SK-N-SH (cell line): ENCODE data around the gene LEF1. TPM values are rescaled to one million over a fixed set of nuclear protein-coding genes. Genes with fewer than 3 reads are reported as not detected.

Source experiments
- CTCF ChIA-PET: fragments of 300-600, 350-600 bp; formaldehyde crosslinking; extraction: SDS; loops from one replicate; lab custom pipeline; 2021; lab: Yijun Ruan, JAX
- POLR2A ChIA-PET: fragments of 350-600 bp; sonication (Branson Sonifier 250); formaldehyde crosslinking; extraction: SDS; loops from one replicate; lab custom pipeline; 2020; ENCODE audit warnings: antibody characterized with exemption, inconsistent platforms; lab: Yijun Ruan, JAX
- DNase-seq: peaks from one replicate; pipeline ENCODE4 v3.0.0; 2012
- H2AFZ ChIP-seq: fragments of 200-600 bp; sonication (generic); 2 replicates; pipeline ENCODE4 v1.8.1; 2016; ENCODE audit warnings: antibody characterized with exemption, mild to moderate bottlenecking, low read depth
- H3F3A ChIP-seq: fragments of 200-600 bp; sonication (generic); replicated peaks from 2 replicates; pipeline ENCODE3; 2016; ENCODE audit warnings: antibody characterized with exemption, mild to moderate bottlenecking; ENCODE audit not compliant: insufficient read depth
- H3K27ac ChIP-seq, 2 experiments: fragments of 200-500 bp in 1 of 2; fragments of 200-600 bp in 1 of 2; sonication (Bioruptor generic) in 1 of 2; sonication (generic), shearing (Covaris generic) in 1 of 2; 2 replicates each; pipeline versions ENCODE4 v1.5.1 to v1.6.1; 2014 to 2016; ENCODE audit warnings: low read depth in 2 of 2, inconsistent platforms in 1 of 2, low read length in 1 of 2, mild to moderate bottlenecking in 1 of 2, mixed read lengths in 1 of 2
- H3K27me3 ChIP-seq: fragments of 200-600 bp; sonication (generic), shearing (Covaris generic); 2 replicates; pipeline ENCODE4 v1.6.1; 2016; ENCODE audit warnings: mixed run types; ENCODE audit not compliant: insufficient read depth
- H3K36me3 ChIP-seq, 2 experiments: fragments of 200-500 bp in 1 of 2; fragments of 200-600 bp in 1 of 2; sonication (Bioruptor generic) in 1 of 2; sonication (generic) in 1 of 2; replicated peaks in 1 of 2; 2 replicates each; pipeline versions ENCODE3 to v1.5.1; 2014 to 2016; ENCODE audit warnings: low read length in 1 of 2, mild to moderate bottlenecking in 1 of 2; ENCODE audit not compliant: insufficient read depth in 2 of 2, control insufficient read depth in 1 of 2
- H3K4me1 ChIP-seq, 2 experiments: fragments of 200-500 bp in 1 of 2; fragments of 200-600 bp in 1 of 2; sonication (Bioruptor generic) in 1 of 2; sonication (generic), shearing (Covaris generic) in 1 of 2; 2 replicates each; pipeline versions ENCODE4 v1.5.1 to v1.6.1; 2014 to 2016; ENCODE audit warnings: low read depth in 1 of 2, low read length in 1 of 2, mixed run types in 1 of 2; ENCODE audit not compliant: insufficient read depth in 2 of 2, control insufficient read depth in 1 of 2
- H3K4me2 ChIP-seq: fragments of 200-600 bp; sonication (generic), shearing (Covaris generic); 2 replicates; pipeline ENCODE4 v1.6.1; 2017; ENCODE audit warnings: mixed run types
- H3K4me3 ChIP-seq, 2 experiments: fragments of 200-500 bp in 1 of 2; fragments of 200-600 bp in 1 of 2; sonication (Bioruptor generic) in 1 of 2; sonication (generic), shearing (Covaris generic) in 1 of 2; 2 replicates each; pipeline versions ENCODE4 v1.5.1 to v1.8.1; 2014 to 2016; ENCODE audit warnings: low read depth in 2 of 2, inconsistent platforms in 1 of 2, low read length in 1 of 2, mild to moderate bottlenecking in 1 of 2, mixed read lengths in 1 of 2, moderate library complexity in 1 of 2
- H3K79me2 ChIP-seq: fragments of 200-600 bp; sonication (generic); 2 replicates; pipeline ENCODE4 v1.8.1; 2017; ENCODE audit warnings: mild to moderate bottlenecking; ENCODE audit not compliant: insufficient read depth
- H3K9ac ChIP-seq: fragments of 200-600 bp; sonication (generic); 2 replicates; pipeline ENCODE4 v1.6.1; 2017; ENCODE audit warnings: mixed run types
- H3K9me2 ChIP-seq: fragments of 200-600 bp; sonication (generic); 2 replicates; pipeline ENCODE4 v1.6.1; 2017; ENCODE audit warnings: mixed run types
- H3K9me3 ChIP-seq: fragments of 200-600 bp; sonication (generic); 2 replicates; pipeline ENCODE4 v1.6.1; 2017; ENCODE audit warnings: mixed run types, mild to moderate bottlenecking, moderate library complexity
- H4K20me1 ChIP-seq: fragments of 200-600 bp; sonication (generic); 2 replicates; pipeline ENCODE4 v1.6.1; 2017; ENCODE audit warnings: mild to moderate bottlenecking, mixed run types; ENCODE audit not compliant: insufficient read depth
- FOXJ3 ChIP-seq: sonication (generic); formaldehyde crosslinking; IDR thresholded peaks from 2 replicates; pipeline ENCODE4 v1.5.1; 2020; ENCODE audit warnings: mild to moderate bottlenecking, missing genetic modification reagents
- MXI1 ChIP-seq: IDR thresholded peaks from 2 replicates; pipeline ENCODE4 v1.6.1; 2012; ENCODE audit warnings: mild to moderate bottlenecking, low read depth, low read length, improper control_type of control experiment
- NRF1 ChIP-seq: IDR thresholded peaks from 2 replicates; pipeline ENCODE4 v1.6.1; 2012; ENCODE audit warnings: low read depth, mild to moderate bottlenecking, low read length
- POLR2AphosphoS5 ChIP-seq: IDR thresholded peaks from 2 replicates; pipeline ENCODE4 v1.6.1; 2012; ENCODE audit warnings: low read depth, low read length
- SMC3 ChIP-seq: IDR thresholded peaks from 2 replicates; pipeline ENCODE4 v1.6.1; 2012; ENCODE audit warnings: low read depth, low read length, improper control_type of control experiment
- TAF1 ChIP-seq: IDR thresholded peaks from 2 replicates; pipeline ENCODE4 v1.6.1; 2012; ENCODE audit warnings: low read depth, mild to moderate bottlenecking, low read length, moderate library complexity, borderline replicate concordance
- ZBTB33 ChIP-seq: IDR thresholded peaks from 2 replicates; pipeline ENCODE4 v1.4.0; 2012; ENCODE audit warnings: low read depth, borderline replicate concordance
- WGBS: methylation state at CpG from one replicate; pipeline ENCODE4 v1.1.6; 2017; ENCODE audit warnings: low lambda C conversion rate; 5-methylcytosine and 5-hydroxymethylcytosine counted together
- polyA plus RNA-seq, 3 experiments: library from polyadenylated mRNA; depleted of rRNA; stranded (reverse); fragments of >200 nt; gene quantifications; 2 replicates each; pipeline ENCODE4 v1.2.3, GENCODE V29; 2012

The LEF1 gene
- polyA plus RNA-seq, 1 of the 3 experiments (the other 2 are of a cell fraction): 0.36 TPM

GRCh38 chr4:107997794-107998193 lies 170.9 kb downstream of the LEF1 start:
- Histone ChIP-seq H4K20me1 (no peaks in the 10 kb centered on the region), H3K9me3 (no peaks in the 10 kb centered on the region), H2AFZ (no peak overlapping the region), H3K36me3 (peaks cover 0 to 3% of the 10 kb centered on the region in 2 experiments), H3K4me1 (no peaks in the 10 kb centered on the region; a peak in 2 of 4 replicates), H3K27me3 (no peaks in the 10 kb centered on the region), H3K4me2 (peak overlapping the region; percentile 30; the same call in 1 of the 2 replicates), H3F3A (peaks cover 7% of the 10 kb centered on the region), H3K9ac (no peak overlapping the region), H3K9me2 (no peaks in the 10 kb centered on the region), H3K4me3 (no peak overlapping the region), H3K79me2 (peaks cover 15% of the 10 kb centered on the region), H3K27ac (peak overlapping the region in 1 of 2 experiments; percentile 21; a peak in 1 of 4 replicates)
- ChIA-PET CTCF (no interaction called here), POLR2A (no interaction called here)
- no peak for DNase-seq
- 100% methylated on average over 1 of the region's 2 CpGs for whole genome bisulfite sequencing
- TF ChIP-seq FOXJ3 (CRISPR knock-in tag) (no peak), MXI1 (no peak), ZBTB33 (no peak), NRF1 (no peak), SMC3 (no peak), POLR2AphosphoS5 (no peak), TAF1 (no peak)

Other genes with a start within 250 kb of the LEF1 start
- 2.0 and 2.8 TPM in 2 replicates for gene CYP2U1, start 237.4 kb downstream of the LEF1 start, polyA plus RNA-seq (2012; rRNA removed)
- gene HADH, start 179.0 kb downstream of the LEF1 start, polyA plus RNA-seq (2012; rRNA removed): 19.4 and 20.3 TPM in 2 replicates